ENCODE data around the gene CDK2AP2.

GRCh38 chr11:67469508-67469811, 38.5 kb downstream of the CDK2AP2 start:
- TF ChIP-seq GATA3 (IDR thresholded peaks at IDR 0.05; ENCODE audit: low read depth, low read length) (no peak), GATA2 (IDR thresholded peaks at IDR 0.05; ENCODE audit: low read depth, low read length) (no peak)
